ENCODE results near the gene ACBD6. TPM values are rescaled to one million over a fixed set of nuclear protein-coding genes. Genes with fewer than 3 reads are reported as not detected.
"Not testable (repeated sequence)": the region's sequence is repeated elsewhere in the genome, so short reads cannot be mapped to it uniquely, and the experiment has no call there.

Gene ACBD6
- total RNA-seq, 3 donors from 2014 or later: 42.6 to 50.1 (median 48.8) TPM

DNA sequence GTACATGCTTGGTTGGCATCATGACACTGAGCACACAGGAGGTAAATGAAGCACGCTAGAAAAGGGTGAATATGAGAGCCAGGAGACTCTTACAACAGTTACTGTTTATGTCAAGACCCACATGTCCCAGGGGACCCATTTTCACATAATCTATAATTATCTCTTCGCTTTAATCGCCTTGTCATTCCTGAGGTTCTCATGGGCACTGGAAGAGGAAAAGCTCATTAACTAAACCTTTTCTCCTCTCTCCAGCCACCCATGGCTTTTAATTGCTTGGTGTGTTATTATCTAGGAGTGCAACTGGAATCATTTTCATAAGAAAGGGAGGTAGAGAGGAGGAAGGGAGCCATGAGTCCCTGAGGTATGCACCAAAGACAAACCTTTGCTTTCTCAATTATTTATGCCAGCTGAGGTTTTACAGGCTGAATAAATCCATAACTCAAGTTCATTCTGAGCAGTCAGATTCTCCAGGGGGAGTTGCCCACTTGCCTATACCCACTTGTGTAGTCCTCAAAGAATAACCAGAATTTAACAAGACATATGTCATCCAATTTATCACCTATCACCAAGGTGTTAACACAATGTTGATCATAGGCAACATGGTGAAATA, 77.4 kb downstream of the ACBD6 start:
- no peaks in the 10 kb centered on the region for H3K4me1 ChIP-seq
- H3K4me3 ChIP-seq: no peak overlapping the region
- intact Hi-C loops (cut with DNase I; ENCODE audit: low total_unique reads): no loop called here
- H3K9me3 ChIP-seq: no peaks in the 10 kb centered on the region
- no peaks in the 10 kb centered on the region for H3K36me3 ChIP-seq
- TF ChIP-seq POLR2AphosphoS5 (IDR thresholded peaks at IDR 0.05) (no peak), POLR2A (IDR thresholded peaks at IDR 0.05) (no peak)
- TF ChIP-seq, protein P1, sequence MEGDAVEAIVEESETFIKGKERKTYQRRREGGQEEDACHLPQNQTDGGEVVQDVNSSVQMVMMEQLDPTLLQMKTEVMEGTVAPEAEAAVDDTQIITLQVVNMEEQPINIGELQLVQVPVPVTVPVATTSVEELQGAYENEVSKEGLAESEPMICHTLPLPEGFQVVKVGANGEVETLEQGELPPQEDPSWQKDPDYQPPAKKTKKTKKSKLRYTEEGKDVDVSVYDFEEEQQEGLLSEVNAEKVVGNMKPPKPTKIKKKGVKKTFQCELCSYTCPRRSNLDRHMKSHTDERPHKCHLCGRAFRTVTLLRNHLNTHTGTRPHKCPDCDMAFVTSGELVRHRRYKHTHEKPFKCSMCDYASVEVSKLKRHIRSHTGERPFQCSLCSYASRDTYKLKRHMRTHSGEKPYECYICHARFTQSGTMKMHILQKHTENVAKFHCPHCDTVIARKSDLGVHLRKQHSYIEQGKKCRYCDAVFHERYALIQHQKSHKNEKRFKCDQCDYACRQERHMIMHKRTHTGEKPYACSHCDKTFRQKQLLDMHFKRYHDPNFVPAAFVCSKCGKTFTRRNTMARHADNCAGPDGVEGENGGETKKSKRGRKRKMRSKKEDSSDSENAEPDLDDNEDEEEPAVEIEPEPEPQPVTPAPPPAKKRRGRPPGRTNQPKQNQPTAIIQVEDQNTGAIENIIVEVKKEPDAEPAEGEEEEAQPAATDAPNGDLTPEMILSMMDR (IDR thresholded peaks at IDR 0.05): no peak
- H3K27ac ChIP-seq: no peak overlapping the region
- DNase-seq (ENCODE audit: low spot score in 2 of 2): no peak
- H3K27me3 ChIP-seq: no peaks in the 10 kb centered on the region

DNA sequence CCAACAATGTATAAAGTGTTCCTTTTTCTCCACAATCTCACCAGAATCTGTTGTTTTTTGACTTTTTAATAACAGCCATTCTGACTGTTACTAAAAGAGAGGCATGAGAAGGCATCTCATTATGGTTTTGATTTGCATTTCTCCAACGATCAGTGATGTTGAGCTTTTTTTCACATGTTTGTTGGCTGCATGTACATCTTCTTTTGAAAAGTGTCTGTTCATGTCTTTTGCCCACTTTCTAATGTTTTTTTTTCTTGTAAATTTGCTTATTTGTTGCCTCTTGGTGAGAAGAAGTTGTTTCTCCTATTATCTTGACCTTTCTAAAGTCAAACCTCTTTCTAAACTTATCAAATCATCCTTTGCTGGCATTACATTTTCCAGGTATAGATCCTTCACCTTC, 80.8 kb downstream of the ACBD6 start:
- Histone ChIP-seq H3K9me3 (no peaks in the 10 kb centered on the region), H3K27ac (no peak overlapping the region), H3K36me3 (no peaks in the 10 kb centered on the region), H3K4me1 (no peaks in the 10 kb centered on the region), H3K4me3 (no peak overlapping the region), H3K27me3 (no peaks in the 10 kb centered on the region)
- intact Hi-C loops (cut with DNase I; ENCODE audit: low total_unique reads): no loop called here
- DNase-seq (ENCODE audit: low spot score in 2 of 2): no peak
- TF ChIP-seq POLR2AphosphoS5 (IDR thresholded peaks at IDR 0.05) (no peak), POLR2A (IDR thresholded peaks at IDR 0.05) (no peak)
- TF ChIP-seq, protein P1 (IDR thresholded peaks at IDR 0.05): no peak

DNA sequence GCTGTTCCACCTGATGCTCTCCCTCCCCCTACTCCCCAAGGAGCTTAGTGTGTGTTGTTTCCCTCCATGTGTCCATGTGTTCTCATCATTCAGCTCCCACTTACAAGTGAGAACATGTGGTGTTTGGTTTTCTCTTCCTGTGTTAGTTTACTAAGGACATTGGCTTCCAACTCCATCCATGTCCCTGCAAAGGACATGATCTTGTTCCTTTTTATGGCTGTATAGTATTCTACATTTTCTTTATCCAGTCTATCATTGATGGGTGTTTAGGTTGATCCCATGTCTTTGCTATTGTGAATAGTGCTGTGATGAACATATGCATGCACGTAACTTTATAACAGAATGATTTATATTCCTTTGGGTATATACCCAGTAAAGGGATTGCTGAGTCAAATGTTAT, 81.2 kb downstream of the ACBD6 start:
- H3K4me3 ChIP-seq; H3K36me3 ChIP-seq; intact Hi-C loops (cut with DNase I; ENCODE audit: low total_unique reads); H3K27me3 ChIP-seq; H3K27ac ChIP-seq; DNase-seq (ENCODE audit: low spot score in 2 of 2); H3K4me1 ChIP-seq; H3K9me3 ChIP-seq: not testable (repeated sequence)

DNA sequence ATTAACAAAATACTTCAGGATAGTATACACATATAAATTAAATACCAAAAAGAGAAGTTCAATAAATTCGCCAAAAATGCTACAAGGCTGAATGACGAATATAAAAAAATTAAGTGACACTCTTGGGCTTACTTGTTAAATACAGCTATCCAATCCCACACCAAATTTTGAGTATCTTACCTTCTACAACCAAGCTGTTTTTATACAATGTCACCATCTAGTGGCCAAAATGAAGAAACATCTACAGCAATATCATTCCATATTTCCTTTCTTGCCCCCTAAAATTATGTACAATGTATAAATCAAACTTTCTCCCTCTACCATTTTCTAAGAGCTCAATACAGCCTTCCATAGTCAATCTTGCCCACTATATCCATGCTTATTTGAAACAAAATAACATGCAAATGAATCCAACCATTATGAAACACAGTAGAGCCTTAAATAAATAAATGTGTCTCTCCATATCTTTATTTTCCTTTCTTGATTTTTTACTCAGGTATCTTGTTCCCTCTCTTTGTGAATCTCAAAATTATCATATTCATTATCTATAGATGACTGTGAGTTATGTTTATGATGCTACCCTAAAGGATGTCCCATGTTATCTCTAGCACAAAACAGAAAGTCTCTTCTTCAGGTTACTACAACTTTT, 86.3 kb downstream of the ACBD6 start:
- DNase-seq (ENCODE audit: low spot score in 2 of 2): no peak
- no peaks in the 10 kb centered on the region for H3K9me3 ChIP-seq
- intact Hi-C loops (cut with DNase I; ENCODE audit: low total_unique reads): no loop called here
- H3K27me3 ChIP-seq: no peaks in the 10 kb centered on the region
- no peak overlapping the region for H3K27ac ChIP-seq
- H3K36me3 ChIP-seq: no peaks in the 10 kb centered on the region
- no peaks in the 10 kb centered on the region for H3K4me1 ChIP-seq
- H3K4me3 ChIP-seq: no peak overlapping the region
- TF ChIP-seq POLR2AphosphoS5 (IDR thresholded peaks at IDR 0.05): no peak
- TF ChIP-seq, protein P1 (IDR thresholded peaks at IDR 0.05): peak in 2 of 3 donors; percentile 29 to 52

DNA sequence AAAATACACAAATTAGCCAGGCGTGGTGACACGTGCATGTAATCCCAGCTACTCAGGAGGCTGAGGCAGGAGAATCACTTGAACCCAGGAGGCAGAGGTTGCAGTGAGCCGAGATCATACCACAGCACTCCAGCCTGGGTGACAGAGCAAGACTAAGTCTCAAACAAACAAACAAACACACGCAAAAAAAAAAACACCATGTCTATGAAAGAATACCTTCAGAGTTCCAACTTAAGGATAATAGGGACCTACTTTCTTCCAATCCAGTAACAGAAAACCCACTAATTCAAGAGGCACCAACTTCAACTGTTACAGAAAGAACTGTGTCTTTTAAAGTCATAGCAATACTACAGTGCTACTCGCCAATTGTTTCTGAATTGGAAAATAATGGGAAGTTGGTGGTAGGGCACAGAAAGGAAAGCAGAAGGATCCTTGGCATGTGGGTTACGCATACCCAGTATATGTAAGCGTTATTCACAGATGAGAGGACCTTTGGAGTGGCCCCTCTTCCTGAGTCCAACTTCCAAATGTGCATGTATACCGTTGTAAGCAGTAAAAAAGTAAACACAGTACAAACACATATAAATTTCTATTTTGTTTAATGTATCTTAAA, 87.0 kb downstream of the ACBD6 start:
- intact Hi-C loops (cut with DNase I; ENCODE audit: low total_unique reads): no loop called here
- DNase-seq (ENCODE audit: low spot score in 2 of 2): no peak

More for the DNA sequence above, 87.0 kb downstream of the ACBD6 start:
- Histone ChIP-seq H3K36me3 (no peaks in the 10 kb centered on the region), H3K9me3 (no peaks in the 10 kb centered on the region), H3K27ac (no peak overlapping the region), H3K4me1 (no peaks in the 10 kb centered on the region), H3K27me3 (no peaks in the 10 kb centered on the region), H3K4me3 (no peak overlapping the region)
- TF ChIP-seq POLR2A (IDR thresholded peaks at IDR 0.05): no peak
- TF ChIP-seq POLR2AphosphoS5 (IDR thresholded peaks at IDR 0.05): no peak
- TF ChIP-seq, protein P1 (IDR thresholded peaks at IDR 0.05): no peak

Measured in breast epithelium (tissue), 4 donors.